Duodenal mucosa (tissue), 2 donors: Measurements from ENCODE around the gene BHLHA15.

ENCODE experiments used
- H3K27ac ChIP-seq: one replicate; pipeline ENCODE4 v1.7.0; 2013; ENCODE audit warnings: low read depth, low read length
- H3K27me3 ChIP-seq, 2 donors: one replicate each; pipeline ENCODE4 v1.7.0; 2013; ENCODE audit warnings: low read length in 2 of 2, control low read depth in 1 of 2; ENCODE audit not compliant: insufficient read depth in 2 of 2, control insufficient read depth in 1 of 2
- H3K36me3 ChIP-seq, 2 donors: one replicate each; pipeline ENCODE4 v1.7.0; 2013; ENCODE audit warnings: low read length in 2 of 2, control low read depth in 1 of 2; ENCODE audit not compliant: insufficient read depth in 2 of 2, control insufficient read depth in 1 of 2
- H3K4me1 ChIP-seq, 2 donors: one replicate each; pipeline ENCODE4 v1.7.0; 2013; ENCODE audit warnings: low read length in 2 of 2, control low read depth in 1 of 2; ENCODE audit not compliant: insufficient read depth in 2 of 2, control insufficient read depth in 1 of 2
- H3K4me3 ChIP-seq, 2 donors: one replicate each; pipeline ENCODE4 v1.7.0; 2013; ENCODE audit warnings: low read length in 2 of 2, low read depth in 1 of 2
- H3K9ac ChIP-seq, 2 donors: one replicate each; pipeline ENCODE4 v1.7.0; 2013; ENCODE audit warnings: low read length in 2 of 2, low read depth in 1 of 2
- H3K9me3 ChIP-seq, 2 donors: one replicate each; pipeline ENCODE4 v1.7.0; 2013; ENCODE audit warnings: low read length in 2 of 2, control low read depth in 1 of 2; ENCODE audit not compliant: control insufficient read depth in 1 of 2

The BHLHA15 gene

GRCh38 chr7:98199131-98199530 is 12.1 kb upstream of the BHLHA15 start:
- Histone ChIP-seq H3K9ac (no peak overlapping the region), H3K4me3 (no peak overlapping the region), H3K9me3 (no peaks in the 10 kb centered on the region), H3K4me1 (peaks cover 10 to 21% of the 10 kb centered on the region in 2 donors), H3K27ac (no peak overlapping the region), H3K36me3 (peaks cover 6 to 19% of the 10 kb centered on the region in 2 donors), H3K27me3 (no peaks in the 10 kb centered on the region)

GRCh38 chr7:98200364-98200763 is 10.9 kb upstream of the BHLHA15 start:
- no peak overlapping the region for H3K27ac ChIP-seq
- no peak overlapping the region for H3K4me3 ChIP-seq
- H3K9ac ChIP-seq: no peak overlapping the region
- peaks cover 3 to 15% of the 10 kb centered on the region in 2 donors for H3K36me3 ChIP-seq
- H3K27me3 ChIP-seq: no peaks in the 10 kb centered on the region
- no peaks in the 10 kb centered on the region for H3K9me3 ChIP-seq
- peaks cover 18 to 33% of the 10 kb centered on the region in 2 donors for H3K4me1 ChIP-seq

GRCh38 chr7:98202367-98203195 is 8.7 kb upstream of the BHLHA15 start:
- Histone ChIP-seq H3K36me3 (peaks cover 13 to 27% of the 10 kb centered on the region in 2 donors), H3K4me3 (no peak overlapping the region)

GRCh38 chr7:98203261-98203963 is 7.8 kb upstream of the BHLHA15 start:
- Histone ChIP-seq H3K9ac (no peak overlapping the region), H3K27me3 (no peaks in the 10 kb centered on the region), H3K4me1 (peaks cover 18 to 36% of the 10 kb centered on the region in 2 donors), H3K36me3 (peaks cover 13 to 27% of the 10 kb centered on the region in 2 donors), H3K9me3 (no peaks in the 10 kb centered on the region), H3K27ac (no peak overlapping the region), H3K4me3 (no peak overlapping the region)

More at GRCh38 chr7:98202367-98203195, 8.7 kb upstream of the BHLHA15 start:
- H3K27ac ChIP-seq: no peak overlapping the region
- no peaks in the 10 kb centered on the region for H3K9me3 ChIP-seq
- H3K4me1 ChIP-seq: peaks cover 18 to 36% of the 10 kb centered on the region in 2 donors
- no peak overlapping the region for H3K9ac ChIP-seq
- H3K27me3 ChIP-seq: no peaks in the 10 kb centered on the region

GRCh38 chr7:98203964-98204605 is 7.2 kb upstream of the BHLHA15 start:
- H3K9ac ChIP-seq: no peak overlapping the region
- no peaks in the 10 kb centered on the region for H3K27me3 ChIP-seq
- H3K4me1 ChIP-seq: peaks cover 18 to 36% of the 10 kb centered on the region in 2 donors
- H3K27ac ChIP-seq: no peak overlapping the region
- peak overlapping the region in 1 of 2 donors; percentile 40 for H3K4me3 ChIP-seq
- no peaks in the 10 kb centered on the region for H3K9me3 ChIP-seq
- H3K36me3 ChIP-seq: peaks cover 13 to 27% of the 10 kb centered on the region in 2 donors

GRCh38 chr7:98204670-98205069 is 6.6 kb upstream of the BHLHA15 start:
- Histone ChIP-seq H3K4me1 (peaks cover 18 to 36% of the 10 kb centered on the region in 2 donors), H3K9me3 (no peaks in the 10 kb centered on the region), H3K27ac (no peak overlapping the region), H3K36me3 (peaks cover 13 to 27% of the 10 kb centered on the region in 2 donors), H3K9ac (no peak overlapping the region), H3K4me3 (peak overlapping the region in 1 of 2 donors; percentile 40), H3K27me3 (no peaks in the 10 kb centered on the region)

GRCh38 chr7:98205162-98205845 is 5.9 kb upstream of the BHLHA15 start:
- peak overlapping the region in 1 of 2 donors; percentile 25 for H3K9ac ChIP-seq
- peak overlapping the region in 1 of 2 donors; percentile 16 for H3K4me3 ChIP-seq
- H3K27me3 ChIP-seq: no peaks in the 10 kb centered on the region
- peaks cover 13 to 27% of the 10 kb centered on the region in 2 donors for H3K36me3 ChIP-seq
- H3K4me1 ChIP-seq: peaks cover 18 to 36% of the 10 kb centered on the region in 2 donors
- H3K27ac ChIP-seq: no peak overlapping the region
- no peaks in the 10 kb centered on the region for H3K9me3 ChIP-seq

- Histone ChIP-seq H3K9ac (no peak overlapping the region), H3K27me3 (no peaks in the 10 kb centered on the region), H3K27ac (no peak overlapping the region), H3K9me3 (no peaks in the 10 kb centered on the region), H3K4me3 (no peak overlapping the region), H3K36me3 (peaks cover 13 to 27% of the 10 kb centered on the region in 2 donors), H3K4me1 (peaks cover 20 to 39% of the 10 kb centered on the region in 2 donors)
These were observed 4.5 kb upstream of the BHLHA15 start for GRCh38 chr7:98206451-98207330.
